Upper lobe of left lung (tissue), 6 donors: Measurements from ENCODE around the gene FXYD6. TPM values are rescaled to one million over a fixed set of nuclear protein-coding genes. Genes with fewer than 3 reads are reported as not detected.

Source experiments
- ATAC-seq, 2 donors: fragments of 200-7000 bp; cut with Tn5 transposase; one replicate each; pipeline ENCODE4 v1.9.1; 2022; ENCODE audit warnings: mild to moderate bottlenecking in 2 of 2, moderate library complexity in 2 of 2; ENCODE audit not compliant: low FRiP score in 2 of 2
- DNase-seq, 2 donors: peaks; one replicate each; pipeline ENCODE4 v3.0.0-alpha.2; 2019 to 2020
- H3K27ac ChIP-seq, 4 donors: fragments of 200-600 bp; sonication (generic); one replicate each; pipeline ENCODE4 v1.5.1; 2016 to 2019
- H3K27me3 ChIP-seq, 4 donors: fragments of 200-600 bp; sonication (generic); one replicate each; pipeline ENCODE4 v1.5.1; 2017 to 2019
- H3K36me3 ChIP-seq, 4 donors: fragments of 200-600 bp; sonication (generic); one replicate each; pipeline ENCODE4 v1.5.1; 2016 to 2019
- H3K4me1 ChIP-seq, 4 donors: fragments of 200-600 bp; sonication (generic); one replicate each; pipeline ENCODE4 v1.5.1; 2018 to 2019
- H3K4me3 ChIP-seq, 4 donors: fragments of 200-600 bp; sonication (generic); one replicate each; pipeline ENCODE4 v1.5.1; 2017 to 2019; ENCODE audit warnings: mild to moderate bottlenecking in 2 of 4, moderate library complexity in 1 of 4
- H3K9me3 ChIP-seq, 4 donors: fragments of 200-600 bp; sonication (generic); one replicate each; pipeline ENCODE4 v1.5.1; 2018 to 2019
- EP300 ChIP-seq, 4 donors: sonication (generic); formaldehyde crosslinking; IDR thresholded peaks; one replicate each; pipeline ENCODE4 v1.5.1; 2017; ENCODE audit warnings: antibody characterized with exemption in 4 of 4, control low read depth in 2 of 4
- POLR2A ChIP-seq, 4 donors: fragments of 450-650 bp; IDR thresholded peaks; one replicate each; pipeline ENCODE4 v1.5.1; 2016 to 2017; ENCODE audit warnings: antibody characterized with exemption in 4 of 4, mild to moderate bottlenecking in 2 of 4
- POLR2AphosphoS5 ChIP-seq, 2 donors: sonication (generic); formaldehyde crosslinking; IDR thresholded peaks; one replicate each; pipeline ENCODE4 v1.5.1; 2017; ENCODE audit warnings: antibody characterized with exemption in 2 of 2
- WGBS, 2 donors: methylation state at CpG; one replicate each; pipeline ENCODE4 v1.1.5; 2017 to 2018; 5-methylcytosine and 5-hydroxymethylcytosine counted together
- total RNA-seq, 6 donors: library from RNA; depleted of rRNA in 4 of 6; stranded (reverse); fragments of >200 nt in 4 of 6; gene quantifications; one replicate each; pipeline versions ENCODE4 v1.1.0 to v1.2.1, GENCODE V29; 2016 to 2021
- TF ChIP-seq, protein P1 (sequence below), 6 experiments: fragments of 450-650 bp in 4 of 6; fragments of 200-600 bp in 2 of 6; sonication (generic) in 2 of 6; IDR thresholded peaks; one replicate each; pipeline ENCODE4 v1.5.1; 2016 to 2019; ENCODE audit warnings: antibody characterized with exemption in 6 of 6
- donor health status: DM: no; HTN: no; CAD: no; lungs with moderate emphysema.
- donor health status: DM: no; HTN: yes; CAD: no; lungs with severe emphysema.

Gene FXYD6
- total RNA-seq, 6 donors from 2014 or later: 16.2 to 61.4 (median 33.8) TPM

DNA sequence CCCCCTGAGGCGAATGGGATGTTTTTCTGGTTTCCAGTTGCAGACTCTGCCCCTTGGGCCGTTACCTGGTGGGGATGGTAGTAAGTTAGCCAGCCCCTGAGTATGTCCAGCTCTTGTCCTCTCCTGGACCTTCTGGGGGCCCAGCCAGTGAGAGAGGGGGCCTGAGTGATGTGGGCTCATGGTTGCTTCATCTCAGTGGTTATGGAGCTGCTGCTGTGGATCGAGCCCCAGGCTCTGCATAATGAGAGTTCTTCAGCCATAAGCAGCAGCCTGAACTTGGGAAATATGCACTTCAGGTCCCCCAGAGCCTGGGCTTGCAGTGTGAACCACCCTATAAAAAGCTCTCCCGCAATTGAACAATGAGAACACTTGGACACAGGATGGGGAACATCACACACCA lies 46.8 kb upstream of the FXYD6 start:
- Histone ChIP-seq H3K27me3 (no peaks in the 10 kb centered on the region), H3K4me1 (peaks cover 0 to 4% (median 0%) of the 10 kb centered on the region in 4 donors), H3K4me3 (no peak overlapping the region), H3K9me3 (no peaks in the 10 kb centered on the region), H3K27ac (no peak overlapping the region), H3K36me3 (no peaks in the 10 kb centered on the region)
- DNase-seq: no peak
- no peak for TF ChIP-seq POLR2AphosphoS5 (IDR thresholded peaks at IDR 0.05)
- TF ChIP-seq, protein P1, sequence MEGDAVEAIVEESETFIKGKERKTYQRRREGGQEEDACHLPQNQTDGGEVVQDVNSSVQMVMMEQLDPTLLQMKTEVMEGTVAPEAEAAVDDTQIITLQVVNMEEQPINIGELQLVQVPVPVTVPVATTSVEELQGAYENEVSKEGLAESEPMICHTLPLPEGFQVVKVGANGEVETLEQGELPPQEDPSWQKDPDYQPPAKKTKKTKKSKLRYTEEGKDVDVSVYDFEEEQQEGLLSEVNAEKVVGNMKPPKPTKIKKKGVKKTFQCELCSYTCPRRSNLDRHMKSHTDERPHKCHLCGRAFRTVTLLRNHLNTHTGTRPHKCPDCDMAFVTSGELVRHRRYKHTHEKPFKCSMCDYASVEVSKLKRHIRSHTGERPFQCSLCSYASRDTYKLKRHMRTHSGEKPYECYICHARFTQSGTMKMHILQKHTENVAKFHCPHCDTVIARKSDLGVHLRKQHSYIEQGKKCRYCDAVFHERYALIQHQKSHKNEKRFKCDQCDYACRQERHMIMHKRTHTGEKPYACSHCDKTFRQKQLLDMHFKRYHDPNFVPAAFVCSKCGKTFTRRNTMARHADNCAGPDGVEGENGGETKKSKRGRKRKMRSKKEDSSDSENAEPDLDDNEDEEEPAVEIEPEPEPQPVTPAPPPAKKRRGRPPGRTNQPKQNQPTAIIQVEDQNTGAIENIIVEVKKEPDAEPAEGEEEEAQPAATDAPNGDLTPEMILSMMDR (IDR thresholded peaks at IDR 0.05): no peak
- no peak for TF ChIP-seq POLR2A (IDR thresholded peaks at IDR 0.05)
- no peak for TF ChIP-seq EP300 (IDR thresholded peaks at IDR 0.05)
- 81 to 95% methylated on average over 2 to 4 of the region's 4 CpGs for WGBS, 2 donors
- no peak for ATAC-seq

DNA sequence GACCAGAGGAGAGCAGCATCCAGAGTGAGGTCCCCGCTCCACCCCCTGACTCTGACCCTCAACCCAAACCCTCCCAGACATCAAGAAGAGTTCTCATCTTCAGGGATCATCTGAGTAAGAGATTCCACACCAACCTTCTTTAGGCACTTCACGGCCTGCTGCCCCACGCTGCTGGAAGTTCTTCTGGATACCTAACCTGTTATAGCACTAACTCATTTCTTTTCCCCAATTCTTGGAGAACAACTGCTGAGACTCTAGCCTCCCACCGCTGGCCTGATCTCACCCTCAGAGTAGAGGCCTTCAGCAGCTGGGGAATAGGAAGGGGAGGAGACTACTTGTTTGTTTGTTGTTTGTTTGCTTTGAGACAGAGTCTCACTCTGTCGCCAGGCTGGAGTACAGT lies 45.4 kb upstream of the FXYD6 start:
- no peaks in the 10 kb centered on the region for H3K27me3 ChIP-seq
- WGBS, 2 donors: 93 to 100% methylated on average over 5 of the region's 5 CpGs
- ATAC-seq: no peak
- H3K27ac ChIP-seq: no peak overlapping the region
- no peaks in the 10 kb centered on the region for H3K9me3 ChIP-seq
- no peak for DNase-seq
- no peaks in the 10 kb centered on the region for H3K36me3 ChIP-seq
- H3K4me3 ChIP-seq: no peak overlapping the region
- TF ChIP-seq, protein P1 (IDR thresholded peaks at IDR 0.05): no peak
- TF ChIP-seq POLR2AphosphoS5 (IDR thresholded peaks at IDR 0.05): no peak
- TF ChIP-seq EP300 (IDR thresholded peaks at IDR 0.05): no peak
- no peak for TF ChIP-seq POLR2A (IDR thresholded peaks at IDR 0.05)
- peaks cover 0 to 3% (median 0%) of the 10 kb centered on the region in 4 donors for H3K4me1 ChIP-seq

DNA sequence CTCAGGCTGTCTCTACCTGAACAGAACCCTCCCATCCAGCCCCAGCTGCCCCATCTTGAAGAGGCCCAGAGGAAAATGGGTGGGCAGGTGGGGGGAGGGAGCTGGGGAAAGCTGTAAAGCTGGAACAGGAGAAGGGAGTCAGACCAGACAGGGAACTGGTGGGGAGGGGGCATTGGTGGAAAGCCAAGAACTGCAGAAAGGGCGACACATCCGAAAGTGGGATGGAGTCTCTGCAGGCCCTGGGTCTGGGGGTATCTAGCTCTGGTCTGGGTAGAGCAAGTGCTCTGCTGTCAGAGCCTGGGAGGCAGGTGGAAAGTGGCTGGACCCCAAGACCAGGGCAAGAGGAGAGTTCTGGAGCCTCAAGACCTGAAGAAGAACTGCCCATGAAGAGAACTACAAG lies 45.0 kb upstream of the FXYD6 start:
- Histone ChIP-seq H3K4me1 (peaks cover 0 to 3% (median 0%) of the 10 kb centered on the region in 4 donors), H3K27ac (no peak overlapping the region), H3K27me3 (no peaks in the 10 kb centered on the region), H3K4me3 (no peak overlapping the region), H3K36me3 (no peaks in the 10 kb centered on the region), H3K9me3 (no peaks in the 10 kb centered on the region)
- 100% methylated on average over 2 of the region's 2 CpGs for WGBS, 2 donors
- TF ChIP-seq EP300 (IDR thresholded peaks at IDR 0.05): no peak
- TF ChIP-seq POLR2A (IDR thresholded peaks at IDR 0.05): no peak
- no peak for TF ChIP-seq POLR2AphosphoS5 (IDR thresholded peaks at IDR 0.05)
- TF ChIP-seq, protein P1 (IDR thresholded peaks at IDR 0.05): no peak
- ATAC-seq (no peak), DNase-seq (no peak)

DNA sequence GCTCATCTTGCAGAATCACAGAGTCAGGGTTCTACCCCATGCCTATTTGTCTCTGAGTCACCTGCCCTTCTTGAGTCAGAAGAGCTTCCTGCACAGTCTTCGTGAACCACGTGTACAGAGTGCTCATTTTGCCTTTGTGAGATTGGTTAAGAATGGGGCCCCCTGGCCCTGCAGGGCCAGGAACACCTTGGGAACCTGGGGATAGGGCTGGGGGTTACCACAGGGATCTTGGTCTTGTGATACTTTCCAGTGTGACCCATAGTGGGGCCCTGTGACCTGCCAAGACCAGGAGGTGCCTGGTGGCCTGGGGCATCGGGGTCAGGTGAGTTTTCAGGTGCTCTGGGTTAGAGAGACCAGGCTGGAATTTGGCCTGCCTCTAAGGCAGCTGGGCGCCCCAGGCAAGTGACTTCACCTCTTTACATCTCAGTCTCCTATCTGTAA lies 43.3 kb upstream of the FXYD6 start:
- Histone ChIP-seq H3K4me1 (peaks cover 0 to 3% (median 0%) of the 10 kb centered on the region in 4 donors), H3K4me3 (no peak overlapping the region), H3K9me3 (no peaks in the 10 kb centered on the region), H3K27me3 (no peaks in the 10 kb centered on the region), H3K27ac (no peak overlapping the region), H3K36me3 (no peaks in the 10 kb centered on the region)
- DNase-seq: no peak
- 61 to 72% methylated on average over 4 of the region's 4 CpGs for WGBS, 2 donors
- TF ChIP-seq, protein P1 (IDR thresholded peaks at IDR 0.05): no peak
- TF ChIP-seq POLR2A (IDR thresholded peaks at IDR 0.05) (no peak), POLR2AphosphoS5 (IDR thresholded peaks at IDR 0.05) (no peak), EP300 (IDR thresholded peaks at IDR 0.05) (no peak)
- no peak for ATAC-seq

DNA sequence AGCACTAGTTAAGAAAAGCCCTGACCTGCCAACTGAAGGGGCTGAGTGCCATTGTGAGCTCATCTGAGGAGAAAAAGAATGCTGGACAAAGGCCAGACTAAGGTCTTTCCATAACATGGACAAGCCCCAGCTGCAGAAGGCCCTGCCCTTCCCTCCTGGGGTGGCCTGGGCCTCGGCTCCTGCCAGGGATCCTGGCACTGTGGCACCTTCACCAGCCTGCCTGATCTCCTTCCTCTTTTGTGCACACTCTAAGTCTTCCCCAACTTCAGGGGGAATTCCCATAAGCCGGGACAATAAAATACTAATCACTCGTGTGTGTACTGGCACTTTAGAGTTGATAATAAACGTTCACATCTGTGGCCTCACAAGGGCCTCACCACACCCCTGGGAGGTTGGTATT lies 42.9 kb upstream of the FXYD6 start:
- 9 to 13% methylated on average over 4 of the region's 4 CpGs for WGBS, 2 donors
- H3K27ac ChIP-seq: no peak overlapping the region
- no peak for DNase-seq

More for the DNA sequence above, 42.9 kb upstream of the FXYD6 start:
- H3K4me3 ChIP-seq: no peak overlapping the region
- no peaks in the 10 kb centered on the region for H3K36me3 ChIP-seq
- TF ChIP-seq, protein P1 (IDR thresholded peaks at IDR 0.05): no peak
- TF ChIP-seq EP300 (IDR thresholded peaks at IDR 0.05): no peak
- TF ChIP-seq POLR2AphosphoS5 (IDR thresholded peaks at IDR 0.05): no peak
- TF ChIP-seq POLR2A (IDR thresholded peaks at IDR 0.05): no peak
- H3K27me3 ChIP-seq: no peaks in the 10 kb centered on the region
- no peaks in the 10 kb centered on the region for H3K9me3 ChIP-seq
- H3K4me1 ChIP-seq: peaks cover 0 to 3% (median 0%) of the 10 kb centered on the region in 4 donors
- no peak for ATAC-seq
